HG02610 (cell line): ENCODE measurements around the gene ESYT3.
"Not testable (repeated sequence)": the region's sequence is repeated elsewhere in the genome, so short reads cannot be mapped to it uniquely, and the experiment has no call there.

Source experiments
- ATAC-seq: cut with Tn5 transposase; IDR thresholded peaks from one replicate; pipeline ENCODE4 v1.9.1; 2021; ENCODE audit warnings: mild to moderate bottlenecking, moderate library complexity; ENCODE audit not compliant: unreplicated experiment

ESYT3 gene

GRCh38 chr3:138484672-138485071 lies 50.3 kb downstream of the ESYT3 start:
- ATAC-seq, result not testable (repeated sequence)

- ATAC-seq, result not testable (repeated sequence)
Measured at GRCh38 chr3:138486580-138486979, 52.2 kb downstream of the ESYT3 start.

- ATAC-seq, result no peak
Measured at GRCh38 chr3:138491971-138492370, 57.6 kb downstream of the ESYT3 start.

- no peak for ATAC-seq
Measured at GRCh38 chr3:138492980-138493675, 58.7 kb downstream of the ESYT3 start.

- no peak for ATAC-seq
Measured at GRCh38 chr3:138493804-138494606, 59.6 kb downstream of the ESYT3 start.

- no peak for ATAC-seq
Measured at GRCh38 chr3:138494607-138494929, 60.2 kb downstream of the ESYT3 start.

GRCh38 chr3:138495638-138496037 lies 61.2 kb downstream of the ESYT3 start:
- ATAC-seq, result not testable (repeated sequence)

- no peak for ATAC-seq
Measured at GRCh38 chr3:138496436-138496835, 62.0 kb downstream of the ESYT3 start.

- ATAC-seq, result no peak
Measured at GRCh38 chr3:138497021-138497420, 62.6 kb downstream of the ESYT3 start.

GRCh38 chr3:138497851-138498250 lies 63.4 kb downstream of the ESYT3 start:
- ATAC-seq, result no peak

GRCh38 chr3:138498991-138499390 lies 64.6 kb downstream of the ESYT3 start:
- no peak for ATAC-seq

- no peak for ATAC-seq
Measured at GRCh38 chr3:138507524-138507923, 73.1 kb downstream of the ESYT3 start.

- ATAC-seq, result no peak
Measured at GRCh38 chr3:138509586-138509985, 75.2 kb downstream of the ESYT3 start.

- ATAC-seq, result no peak
Measured at GRCh38 chr3:138511945-138512344, 77.5 kb downstream of the ESYT3 start.

- ATAC-seq, result peak; percentile 96
Measured at GRCh38 chr3:138513090-138513843, 78.9 kb downstream of the ESYT3 start.

- not testable (repeated sequence) for ATAC-seq
Measured at GRCh38 chr3:138521445-138521844, 87.0 kb downstream of the ESYT3 start.
